MM.1S (cell line): ENCODE measurements around the gene XBP1.
A peak's percentile ranks its signal among the peaks of the same experiment; 100 is the strongest.

Experiments
- DNase-seq: peaks from one replicate; pipeline ENCODE4 v3.0.0-alpha.2; 2015
- H2AFZ ChIP-seq: fragments of 300-600 bp; sonication (generic); 2 replicates; pipeline ENCODE4 v1.6.0; 2016; ENCODE audit warnings: antibody characterized with exemption, low read length
- H3F3A ChIP-seq: fragments of 300-600 bp; sonication (generic); 2 replicates; pipeline ENCODE4 v1.6.1; 2016; ENCODE audit warnings: mild to moderate bottlenecking, antibody characterized with exemption, low read length, moderate library complexity, mixed read lengths; ENCODE audit not compliant: insufficient read depth
- H3K27ac ChIP-seq: fragments of 300-600 bp; sonication (generic); 2 replicates; pipeline ENCODE4 v1.5.1; 2016; ENCODE audit warnings: mild to moderate bottlenecking, low read length
- H3K27me3 ChIP-seq: fragments of 300-600 bp; sonication (generic); replicated peaks from 2 replicates; pipeline ENCODE4 v1.6.0; 2016; ENCODE audit warnings: low read length; ENCODE audit not compliant: insufficient read depth
- H3K36me3 ChIP-seq: fragments of 300-600 bp; sonication (generic); replicated peaks from 2 replicates; pipeline ENCODE4 v1.6.1; 2016; ENCODE audit warnings: mild to moderate bottlenecking, low read length, mixed read lengths; ENCODE audit not compliant: insufficient read depth
- H3K4me1 ChIP-seq: fragments of 300-600 bp; sonication (generic); 2 replicates; pipeline ENCODE4 v1.6.1; 2016; ENCODE audit warnings: low read length, mixed read lengths
- H3K4me2 ChIP-seq: fragments of 300-600 bp; sonication (generic); 2 replicates; pipeline ENCODE4 v1.6.0; 2016; ENCODE audit warnings: low read depth, low read length
- H3K4me3 ChIP-seq: fragments of 300-600 bp; sonication (generic); 2 replicates; pipeline ENCODE4 v1.5.1; 2016; ENCODE audit warnings: low read length, mixed read lengths
- H3K79me2 ChIP-seq: fragments of 300-600 bp; sonication (generic); 2 replicates; pipeline ENCODE4 v1.6.1; 2016; ENCODE audit warnings: mixed run types, low read length, mixed read lengths
- H3K9ac ChIP-seq: fragments of 300-600 bp; sonication (generic); 2 replicates; pipeline ENCODE4 v1.6.1; 2016; ENCODE audit warnings: low read length, mixed read lengths
- H3K9me2 ChIP-seq: fragments of 300-600 bp; sonication (generic); replicated peaks from 2 replicates; pipeline ENCODE4 v1.6.1; 2016; ENCODE audit warnings: mild to moderate bottlenecking, low read length, mixed read lengths; ENCODE audit not compliant: insufficient read depth
- H3K9me3 ChIP-seq: fragments of 300-600 bp; sonication (generic); replicated peaks from 2 replicates; pipeline ENCODE4 v1.6.1; 2016; ENCODE audit warnings: mild to moderate bottlenecking, low read length, mixed read lengths; ENCODE audit not compliant: insufficient read depth
- H4K20me1 ChIP-seq: fragments of 300-600 bp; sonication (generic); 2 replicates; pipeline ENCODE4 v1.6.1; 2016; ENCODE audit warnings: mild to moderate bottlenecking, low read length, moderate library complexity, mixed read lengths; ENCODE audit not compliant: insufficient read depth
- EZH2 ChIP-seq: fragments of 300-600 bp; sonication (generic); optimal IDR thresholded peaks from 2 replicates; pipeline ENCODE3; 2017; ENCODE audit warnings: low read depth, mild to moderate bottlenecking, antibody characterized with exemption, low read length, mixed read lengths
- EZH2phosphoT487 ChIP-seq: fragments of 300-600 bp; sonication (generic); IDR thresholded peaks from 2 replicates; pipeline ENCODE4 v1.6.1; 2018; ENCODE audit warnings: antibody characterized with exemption, low read length
- TF ChIP-seq, protein P1 (sequence below): fragments of 300-600 bp; sonication (generic); IDR thresholded peaks from 2 replicates; pipeline ENCODE4 v1.5.1; 2016; ENCODE audit warnings: antibody characterized with exemption, low read length, mixed read lengths

The XBP1 gene

GRCh38 chr22:28821452-28821851, 21.1 kb upstream of the XBP1 start:
- peak overlapping the region; percentile 99 for H3K27ac ChIP-seq
- no peaks in the 10 kb centered on the region for H3K27me3 ChIP-seq
- peaks cover 25% of the 10 kb centered on the region for H3K79me2 ChIP-seq
- TF ChIP-seq, protein P1, sequence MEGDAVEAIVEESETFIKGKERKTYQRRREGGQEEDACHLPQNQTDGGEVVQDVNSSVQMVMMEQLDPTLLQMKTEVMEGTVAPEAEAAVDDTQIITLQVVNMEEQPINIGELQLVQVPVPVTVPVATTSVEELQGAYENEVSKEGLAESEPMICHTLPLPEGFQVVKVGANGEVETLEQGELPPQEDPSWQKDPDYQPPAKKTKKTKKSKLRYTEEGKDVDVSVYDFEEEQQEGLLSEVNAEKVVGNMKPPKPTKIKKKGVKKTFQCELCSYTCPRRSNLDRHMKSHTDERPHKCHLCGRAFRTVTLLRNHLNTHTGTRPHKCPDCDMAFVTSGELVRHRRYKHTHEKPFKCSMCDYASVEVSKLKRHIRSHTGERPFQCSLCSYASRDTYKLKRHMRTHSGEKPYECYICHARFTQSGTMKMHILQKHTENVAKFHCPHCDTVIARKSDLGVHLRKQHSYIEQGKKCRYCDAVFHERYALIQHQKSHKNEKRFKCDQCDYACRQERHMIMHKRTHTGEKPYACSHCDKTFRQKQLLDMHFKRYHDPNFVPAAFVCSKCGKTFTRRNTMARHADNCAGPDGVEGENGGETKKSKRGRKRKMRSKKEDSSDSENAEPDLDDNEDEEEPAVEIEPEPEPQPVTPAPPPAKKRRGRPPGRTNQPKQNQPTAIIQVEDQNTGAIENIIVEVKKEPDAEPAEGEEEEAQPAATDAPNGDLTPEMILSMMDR = no peak
- no peak for TF ChIP-seq EZH2
- no peak for TF ChIP-seq EZH2phosphoT487
- H3F3A ChIP-seq = peaks cover 89% of the 10 kb centered on the region
- no peak overlapping the region for H2AFZ ChIP-seq
- H3K9me3 ChIP-seq = no peaks in the 10 kb centered on the region
- H3K9ac ChIP-seq = peak overlapping the region; percentile 83
- H3K4me3 ChIP-seq = no peak overlapping the region
- H4K20me1 ChIP-seq = no peaks in the 10 kb centered on the region
- 0 out of 2 replicates have a peak overlapping the region, but pooled peaks have one; percentile 15 for H3K4me2 ChIP-seq
- no peaks in the 10 kb centered on the region for H3K9me2 ChIP-seq
- peaks cover 83% of the 10 kb centered on the region for H3K4me1 ChIP-seq
- DNase-seq = no peak
- no peaks in the 10 kb centered on the region for H3K36me3 ChIP-seq

GRCh38 chr22:28820885-28821284, 20.5 kb upstream of the XBP1 start:
- H3K27ac ChIP-seq = peak overlapping the region; percentile 99; the same call in 1 of the 2 replicates
- H4K20me1 ChIP-seq = no peaks in the 10 kb centered on the region
- peaks cover 87% of the 10 kb centered on the region for H3K4me1 ChIP-seq
- H3K36me3 ChIP-seq = no peaks in the 10 kb centered on the region
- H3K9me2 ChIP-seq = no peaks in the 10 kb centered on the region
- H3K27me3 ChIP-seq = no peaks in the 10 kb centered on the region
- H3K4me2 ChIP-seq = no peak overlapping the region
- peaks cover 25% of the 10 kb centered on the region for H3K79me2 ChIP-seq
- H3K4me3 ChIP-seq = no peak overlapping the region
- DNase-seq = no peak
- peaks cover 90% of the 10 kb centered on the region for H3F3A ChIP-seq
- H3K9ac ChIP-seq = peak overlapping the region; percentile 83; the same call in 1 of the 2 replicates
- no peak overlapping the region for H2AFZ ChIP-seq
- TF ChIP-seq, protein P1 = no peak
- TF ChIP-seq EZH2 = no peak
- no peaks in the 10 kb centered on the region for H3K9me3 ChIP-seq

DNA sequence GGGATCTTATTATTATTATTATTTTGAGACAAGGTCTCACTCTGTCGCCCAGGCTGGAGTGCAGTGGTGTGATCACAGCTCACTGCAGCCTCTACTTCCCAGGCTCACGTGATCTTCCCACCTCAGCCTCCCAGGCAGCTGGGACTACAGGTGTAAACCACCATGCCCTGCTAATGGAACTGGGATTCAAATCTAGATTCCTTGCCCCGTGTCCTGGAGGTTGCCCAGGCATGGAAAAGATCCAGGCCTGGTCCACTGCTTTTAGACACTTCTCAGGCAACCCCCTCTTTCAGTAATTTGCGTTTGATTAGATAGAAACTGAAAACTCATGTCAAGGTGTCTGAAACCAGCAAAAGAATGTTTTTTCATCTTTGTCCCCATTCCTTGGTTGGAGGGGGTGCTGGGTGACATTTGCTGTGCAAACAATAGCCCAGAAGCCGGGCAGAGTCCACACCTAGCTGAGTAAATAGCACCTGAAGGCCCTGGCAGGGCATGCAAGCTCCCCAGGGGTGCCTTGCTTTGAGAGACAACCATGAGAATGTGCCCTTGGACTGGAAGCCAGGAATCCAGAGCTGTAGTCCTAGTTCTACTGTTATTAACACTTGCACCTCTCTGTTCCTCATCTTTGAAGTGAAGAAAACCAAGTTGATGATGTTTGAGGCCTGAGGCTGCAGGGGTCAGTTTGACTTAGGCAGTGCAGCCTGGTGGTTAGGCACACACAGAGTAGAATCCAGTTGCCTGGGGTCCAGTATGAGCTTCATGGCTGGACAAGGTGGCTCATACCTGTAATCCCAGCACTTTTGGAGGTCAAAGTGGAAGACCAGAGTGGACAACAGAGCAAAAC, 19.1 kb upstream of the XBP1 start:
- H3K4me1 ChIP-seq = peaks cover 88% of the 10 kb centered on the region
- H4K20me1 ChIP-seq = no peaks in the 10 kb centered on the region
- TF ChIP-seq, protein P1 = no peak
- no peak for TF ChIP-seq EZH2phosphoT487
- TF ChIP-seq EZH2 = no peak
- peaks cover 18% of the 10 kb centered on the region for H3K79me2 ChIP-seq
- H3K36me3 ChIP-seq = no peaks in the 10 kb centered on the region
- peak; percentile 95 for DNase-seq
- no peaks in the 10 kb centered on the region for H3K27me3 ChIP-seq
- 0 out of 2 replicates have a peak overlapping the region, but pooled peaks have one; percentile 6 for H3K4me3 ChIP-seq
- no peak overlapping the region for H2AFZ ChIP-seq
- peak overlapping the region; percentile 47; the same call in 1 of the 2 replicates for H3K4me2 ChIP-seq
- peak overlapping the region; percentile 78 for H3K9ac ChIP-seq
- no peaks in the 10 kb centered on the region for H3K9me2 ChIP-seq
- H3K27ac ChIP-seq = peak overlapping the region; percentile 99
- peaks cover 77% of the 10 kb centered on the region for H3F3A ChIP-seq
- no peaks in the 10 kb centered on the region for H3K9me3 ChIP-seq
